ENCODE results near the gene RNF123. TPM values are rescaled to one million over a fixed set of nuclear protein-coding genes. Genes with fewer than 3 reads are reported as not detected.

The RNF123 gene
- total RNA-seq (2014; rRNA removed; shearing (Covaris generic)), result 31.3 and 47.1 TPM in 2 replicates

DNA sequence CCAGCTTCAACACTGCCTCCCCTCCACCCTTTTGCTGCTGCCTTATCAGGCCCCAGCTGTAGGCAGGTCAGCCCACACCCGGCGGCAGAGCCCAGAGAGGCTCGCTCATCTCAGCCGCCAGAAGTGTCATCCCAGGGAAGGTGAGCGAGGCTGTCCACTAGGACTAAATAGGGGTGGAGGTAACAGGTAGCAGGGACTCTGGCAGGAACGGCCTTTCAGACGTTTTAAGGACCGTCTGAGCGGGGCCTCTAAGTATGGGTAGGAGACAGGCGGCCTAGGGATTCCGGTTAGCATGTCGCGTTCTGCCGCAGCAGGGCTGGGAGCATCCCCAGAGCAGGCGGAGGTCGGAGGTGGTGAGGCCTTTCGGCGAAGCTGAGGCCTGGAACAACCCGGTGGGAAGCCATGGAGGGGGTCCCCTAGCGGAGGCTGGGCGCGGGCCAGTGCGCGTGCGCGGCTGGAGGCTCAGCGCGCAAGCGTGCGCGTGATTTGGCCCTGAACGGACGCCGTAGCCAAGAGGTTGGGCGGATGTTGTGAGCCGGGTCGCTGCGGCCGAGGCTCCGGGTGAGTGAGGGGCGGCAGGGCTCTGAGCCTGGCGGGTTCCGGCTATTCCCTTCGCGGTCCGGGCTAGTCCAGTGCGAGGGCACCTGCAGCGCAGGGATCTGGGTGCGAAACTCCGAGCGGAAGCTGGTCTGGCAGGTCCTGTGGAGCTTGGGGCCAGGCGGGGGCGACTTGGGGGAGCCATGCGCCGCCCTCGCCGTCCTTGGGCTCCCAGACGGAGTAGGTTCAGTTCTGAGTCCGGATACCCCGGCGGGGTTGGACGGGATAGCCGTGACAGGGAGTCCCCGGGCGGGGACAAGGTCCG is at the start of gene RNF123, which contains the start of gene MST1:
RNF123 (plus strand) TSS at position 512 of the 862 bp plus-strand sequence. CDS start 1,609 bp downstream, outside the sequence.
MST1 (minus strand) TSS at position 429 of the 862 bp plus-strand sequence. CDS start 783 bp downstream, outside the sequence.

DNA sequence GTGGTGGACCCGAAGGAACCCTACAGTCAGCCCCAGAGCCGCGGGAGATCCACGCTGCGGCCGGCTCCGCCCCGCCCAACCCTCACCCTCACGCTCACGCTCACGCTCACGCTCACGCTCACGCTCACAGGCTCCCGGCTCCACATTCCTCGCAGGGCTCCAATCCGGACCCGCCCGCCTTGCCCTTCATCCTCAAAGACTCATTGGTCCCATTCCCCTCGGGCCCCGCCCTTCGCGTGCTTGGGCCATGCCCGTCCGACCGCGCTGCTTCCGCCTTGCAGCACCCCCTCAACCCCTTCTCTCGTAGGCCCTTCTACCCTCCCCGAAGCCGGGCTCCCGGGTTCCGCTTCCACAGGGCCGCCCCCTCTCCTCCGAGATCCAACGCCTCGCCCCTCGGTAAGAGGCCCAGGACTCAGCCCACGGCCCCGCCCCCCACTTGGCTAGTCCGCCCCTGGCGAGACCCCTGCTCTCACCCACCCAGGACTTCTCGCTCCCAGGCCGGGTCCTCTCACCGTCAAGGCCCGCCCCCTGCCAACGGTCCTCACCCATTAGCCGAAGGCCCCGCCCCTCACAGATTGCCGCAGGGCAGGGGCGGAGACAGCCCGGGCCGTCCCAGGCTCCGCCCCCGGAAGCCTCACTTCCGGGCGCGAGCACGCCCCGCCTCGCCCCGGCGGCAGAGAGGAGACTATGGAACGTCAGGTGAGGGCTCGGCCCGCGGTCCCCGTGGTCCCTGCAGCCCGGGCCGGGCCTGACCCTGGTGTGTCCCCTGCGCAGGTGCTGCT is 15.5 kb upstream of the RNF123 start, which contains the start of gene APEH:
APEH (plus strand) TSS at position 637 of the 782 bp plus-strand sequence; CDS start at position 688, 51 bp downstream.

DNA sequence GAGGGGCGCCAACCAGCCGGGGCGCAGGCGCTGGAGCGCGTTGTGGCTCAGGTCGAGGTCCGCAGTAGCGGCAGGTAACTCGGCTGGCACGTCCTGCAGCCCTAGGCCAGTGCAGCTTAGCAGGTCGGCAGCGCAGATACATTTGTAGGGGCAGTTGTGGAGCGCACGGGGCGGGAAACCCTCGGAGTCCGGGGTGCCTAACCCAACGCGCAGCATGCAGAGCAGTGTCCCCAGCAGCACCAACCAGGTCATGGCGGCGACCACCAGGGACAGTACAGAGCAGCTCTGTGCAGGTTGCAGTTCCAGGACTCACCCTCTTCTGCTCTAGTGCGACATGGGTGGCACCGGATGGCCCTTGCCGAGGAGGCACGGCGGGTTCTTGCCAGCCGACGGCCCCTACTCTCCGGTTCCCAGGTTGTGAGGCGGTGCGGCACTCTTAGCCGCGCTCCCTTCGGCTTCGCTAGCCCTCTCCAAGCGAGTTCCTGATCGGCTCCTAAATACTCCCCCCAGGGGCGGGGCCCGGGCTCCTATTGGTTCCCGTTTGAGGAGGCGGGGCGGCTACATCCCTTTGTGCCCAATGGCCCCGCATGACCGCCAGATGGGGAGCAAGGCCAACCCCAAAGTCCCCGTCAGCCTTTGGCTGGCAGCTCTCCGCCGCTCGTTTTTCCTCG is 30.0 kb downstream of the RNF123 start, which contains the start of gene AMIGO3:
AMIGO3 (minus strand) TSS at position 471 of the 671 bp plus-strand sequence; CDS start at position 252, 219 bp downstream.

DNA sequence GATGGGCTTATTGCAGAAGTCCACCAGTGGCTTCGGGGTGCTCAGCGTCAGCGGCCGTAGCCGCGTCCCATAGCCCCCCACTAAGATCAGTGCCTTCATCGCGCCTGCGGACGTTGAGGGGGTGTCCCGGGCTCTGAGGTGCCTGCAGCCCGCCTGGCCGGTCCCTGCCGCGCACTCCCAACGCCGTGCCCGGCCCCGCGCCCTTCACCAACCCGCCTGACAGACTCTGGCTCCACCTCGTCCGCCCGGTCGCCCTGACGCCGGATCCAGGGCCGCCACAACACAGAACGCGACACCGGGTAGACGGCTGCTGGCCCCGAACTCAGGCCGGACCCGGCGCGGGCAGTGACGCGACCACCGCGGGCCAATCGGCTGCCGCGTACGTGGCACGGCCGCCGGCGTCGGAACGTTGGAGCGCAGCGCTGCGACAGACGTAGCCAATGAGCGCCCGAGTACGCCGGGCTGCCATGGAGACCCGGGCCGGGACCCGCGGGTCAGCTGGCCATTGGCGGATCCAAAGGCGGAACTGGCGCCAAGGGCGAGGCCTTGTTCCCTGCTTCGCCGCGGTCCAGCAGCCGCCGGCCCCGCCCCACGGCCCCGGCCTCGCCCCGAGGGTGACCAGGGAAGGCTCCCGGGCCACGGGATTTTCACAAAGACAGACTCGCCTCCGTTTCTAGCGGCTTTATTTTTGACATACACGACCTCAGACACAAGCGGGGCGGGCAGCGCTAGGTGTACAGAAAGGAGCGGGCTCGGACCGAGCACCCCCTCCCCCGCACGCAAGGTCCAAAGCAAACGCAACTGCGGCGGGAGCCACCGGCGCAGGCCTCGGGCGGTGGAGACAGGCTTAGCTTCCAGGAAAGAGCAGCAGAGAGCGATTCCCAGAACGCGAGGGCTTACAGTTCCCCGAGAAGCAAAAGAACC is 34.5 kb downstream of the RNF123 start, which contains the start of gene GMPPB:
GMPPB (minus strand) TSS at position 324 of the 924 bp plus-strand sequence; CDS start at position 99, 225 bp downstream.

Small RNA genes within 50 kb of the gene (small RNA-seq; reads per million reads assigned to genes)
- gene AMIGO3, result not detected
- not detected for gene COX6CP14

Other genes starting within 250 kb of the RNF123 start
- 112 and 115 TPM in 2 replicates for gene DAG1, start 219.3 kb upstream of the RNF123 start, total RNA-seq (2014; rRNA removed; shearing (Covaris generic))
- gene BSN, start 135.1 kb upstream of the RNF123 start, total RNA-seq (2014; rRNA removed; shearing (Covaris generic)), result 0.57 and 1.3 TPM in 2 replicates
- gene APEH, start 15.2 kb upstream of the RNF123 start, total RNA-seq (2014; rRNA removed; shearing (Covaris generic)), result 118 and 124 TPM in 2 replicates
- gene MST1, start 83 bp upstream of the RNF123 start, total RNA-seq (2014; rRNA removed; shearing (Covaris generic)), result 7.4 and 8.0 TPM in 2 replicates
- gene AMIGO3, start 30.1 kb downstream of the RNF123 start, total RNA-seq (2014; rRNA removed; shearing (Covaris generic)), result 4.3 and 4.4 TPM in 2 replicates
- 33.8 and 36.5 TPM in 2 replicates for gene GMPPB, start 34.4 kb downstream of the RNF123 start, total RNA-seq (2014; rRNA removed; shearing (Covaris generic))
- gene IP6K1, start 97.0 kb downstream of the RNF123 start, total RNA-seq (2014; rRNA removed; shearing (Covaris generic)), result 32.7 and 36.0 TPM in 2 replicates
- 0.11 and 0.26 TPM in 2 replicates for gene CDHR4, start 110.3 kb downstream of the RNF123 start, total RNA-seq (2014; rRNA removed; shearing (Covaris generic))
- 0.68 and 1.7 TPM in 2 replicates for gene INKA1, start 113.7 kb downstream of the RNF123 start, total RNA-seq (2014; rRNA removed; shearing (Covaris generic))
- 8.3 and 8.9 TPM in 2 replicates for gene UBA7, start 124.4 kb downstream of the RNF123 start, total RNA-seq (2014; rRNA removed; shearing (Covaris generic))
- gene TRAIP, start 167.0 kb downstream of the RNF123 start, total RNA-seq (2014; rRNA removed; shearing (Covaris generic)), result 11.6 and 16.4 TPM in 2 replicates
- gene CAMKV, start 180.3 kb downstream of the RNF123 start, total RNA-seq (2014; rRNA removed; shearing (Covaris generic)), result not detected in 2 replicates
- gene MST1R, start 214.3 kb downstream of the RNF123 start, total RNA-seq (2014; rRNA removed; shearing (Covaris generic)), result 1.3 and 1.4 TPM in 2 replicates
- 12.3 and 16.0 TPM in 2 replicates for gene MON1A, start 240.3 kb downstream of the RNF123 start, total RNA-seq (2014; rRNA removed; shearing (Covaris generic))

All from A375 (cell line).